Measurements from ENCODE around the gene CSN3.
"Not testable (repeated sequence)": the region's sequence is repeated elsewhere in the genome, so short reads cannot be mapped to it uniquely, and the experiment has no call there.

CSN3 gene

DNA sequence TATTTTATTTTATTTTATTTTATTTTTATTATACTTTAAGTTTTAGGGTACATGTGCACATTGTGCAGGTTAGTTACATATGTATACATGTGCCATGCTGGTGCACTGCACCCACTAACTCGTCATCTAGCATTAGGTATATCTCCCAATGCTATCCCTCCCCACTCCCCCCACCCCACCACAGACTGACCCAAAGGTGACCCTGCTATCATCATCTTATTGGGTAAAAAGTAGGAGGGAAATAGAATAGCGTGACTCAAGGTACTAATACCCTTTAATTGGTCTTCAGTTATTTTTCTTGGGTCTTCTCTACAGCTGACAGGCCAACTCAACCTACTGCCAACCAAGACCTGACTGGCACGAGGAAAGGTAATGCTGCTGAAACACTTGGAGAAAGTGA lies at the start of gene CSN3:
CSN3 (plus strand) TSS at position 301 of the 400 bp plus-strand sequence. CDS start 2,223 bp downstream, outside the sequence.
- DNase-seq = not testable (repeated sequence)

GRCh38 chr4:70192895-70193294 lies 49.5 kb upstream of the CSN3 start:
- no peak for DNase-seq

DNA sequence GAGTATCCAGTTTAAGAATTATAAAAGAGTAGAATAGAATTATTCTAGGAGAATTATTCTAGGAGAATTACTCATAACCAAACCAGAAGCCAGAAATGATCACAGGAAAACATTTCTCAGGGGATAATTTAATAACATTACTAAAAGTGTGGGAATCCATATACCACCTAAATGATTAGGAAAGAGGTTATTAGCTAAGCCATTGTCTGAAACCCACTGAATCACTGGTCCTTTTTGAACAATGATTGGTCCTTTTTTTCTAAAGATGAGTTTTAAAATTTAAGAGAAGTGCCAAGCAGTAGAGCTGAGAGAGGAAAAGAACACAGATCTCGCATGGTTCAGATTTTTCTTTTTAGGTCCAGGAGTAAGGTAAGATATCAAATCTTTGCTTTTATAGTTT lies 47.0 kb upstream of the CSN3 start, which contains the start of gene ODAM:
ODAM (plus strand) TSS at position 301 of the 400 bp plus-strand sequence. CDS start 819 bp downstream, outside the sequence.
- no peak for DNase-seq

- no peak for DNase-seq
These were observed 45.5 kb upstream of the CSN3 start for GRCh38 chr4:70196857-70197256.

- DNase-seq = no peak
These were observed 44.6 kb upstream of the CSN3 start for GRCh38 chr4:70197842-70198241.

- no peak for DNase-seq
These were observed 38.8 kb upstream of the CSN3 start for GRCh38 chr4:70203601-70204000.

DNA sequence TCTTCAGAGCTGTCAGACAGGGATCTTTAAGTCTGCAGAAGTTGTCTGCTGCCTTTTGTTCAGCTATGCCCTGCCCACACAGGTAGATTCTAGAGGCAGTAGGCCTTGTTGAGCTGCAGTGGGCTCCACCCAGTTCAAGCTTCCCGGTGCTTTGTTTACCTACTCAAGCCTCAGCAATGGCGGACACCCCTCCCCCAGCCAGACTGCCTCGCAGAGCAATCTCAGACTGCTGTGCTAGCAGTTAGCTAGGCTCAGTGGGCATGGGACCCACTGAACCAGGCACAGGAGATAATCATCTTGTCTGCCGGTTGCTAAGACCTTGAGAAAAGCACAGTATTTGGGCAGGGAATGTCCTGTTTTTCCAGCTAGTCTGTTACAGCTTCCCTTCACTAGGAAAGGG lies 29.6 kb upstream of the CSN3 start:
- DNase-seq = not testable (repeated sequence)

GRCh38 chr4:70216109-70216508 lies 26.3 kb upstream of the CSN3 start:
- DNase-seq = not testable (repeated sequence)

DNA sequence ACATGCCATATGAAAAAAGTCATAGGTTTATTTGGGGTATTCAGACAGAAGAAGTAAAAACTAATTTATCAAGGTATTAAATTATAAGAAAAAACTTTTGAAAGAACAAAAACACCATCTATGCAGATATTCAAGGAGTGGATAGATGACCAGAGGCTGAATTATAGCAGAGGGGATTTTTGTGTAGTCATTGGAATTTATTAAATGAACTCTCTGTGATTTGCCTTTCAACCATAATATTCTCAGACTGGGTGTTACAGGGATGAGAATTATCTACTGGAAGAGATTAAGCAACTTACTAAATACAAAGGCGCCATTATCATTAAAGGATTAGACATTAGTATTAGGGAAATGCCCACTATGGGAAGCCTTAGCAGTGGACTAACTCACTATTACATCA lies 25.8 kb upstream of the CSN3 start:
- DNase-seq = not testable (repeated sequence)

DNA sequence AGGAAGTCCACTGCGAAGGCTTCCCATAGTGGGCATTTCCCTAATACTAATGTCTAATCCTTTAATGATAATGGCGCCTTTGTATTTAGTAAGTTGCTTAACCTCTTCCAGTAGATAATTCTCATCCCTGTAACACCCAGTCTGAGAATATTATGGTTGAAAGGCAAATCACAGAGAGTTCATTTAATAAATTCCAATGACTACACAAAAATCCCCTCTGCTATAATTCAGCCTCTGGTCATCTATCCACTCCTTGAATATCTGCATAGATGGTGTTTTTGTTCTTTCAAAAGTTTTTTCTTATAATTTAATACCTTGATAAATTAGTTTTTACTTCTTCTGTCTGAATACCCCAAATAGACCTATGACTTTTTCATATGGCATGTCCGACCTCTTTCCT lies 21.0 kb upstream of the CSN3 start:
- DNase-seq = not testable (repeated sequence)

GRCh38 chr4:70221818-70222217 lies 20.6 kb upstream of the CSN3 start:
- DNase-seq = not testable (repeated sequence)

DNA sequence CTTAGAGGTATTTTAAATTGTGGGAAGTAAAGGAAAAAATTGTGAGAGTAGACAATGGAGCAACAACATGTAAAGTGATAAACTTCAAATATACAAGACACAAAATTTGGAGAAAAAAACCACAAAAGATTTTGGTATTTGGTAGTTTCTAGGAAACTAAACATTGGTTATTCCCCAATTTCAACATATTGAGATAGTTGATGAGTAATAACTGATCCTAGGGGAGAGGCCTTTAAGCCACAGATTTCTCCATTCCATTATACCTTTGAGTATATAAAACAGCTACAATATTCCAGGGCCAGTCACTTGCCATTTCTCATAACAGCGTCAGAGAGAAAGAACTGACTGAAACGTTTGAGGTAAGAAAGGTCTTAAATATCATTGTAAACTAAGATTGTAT lies 16.6 kb upstream of the CSN3 start, which contains the start of gene FDCSP:
FDCSP (plus strand) TSS at position 301 of the 400 bp plus-strand sequence. CDS start 5,071 bp downstream, outside the sequence.
- no peak for DNase-seq

DNA sequence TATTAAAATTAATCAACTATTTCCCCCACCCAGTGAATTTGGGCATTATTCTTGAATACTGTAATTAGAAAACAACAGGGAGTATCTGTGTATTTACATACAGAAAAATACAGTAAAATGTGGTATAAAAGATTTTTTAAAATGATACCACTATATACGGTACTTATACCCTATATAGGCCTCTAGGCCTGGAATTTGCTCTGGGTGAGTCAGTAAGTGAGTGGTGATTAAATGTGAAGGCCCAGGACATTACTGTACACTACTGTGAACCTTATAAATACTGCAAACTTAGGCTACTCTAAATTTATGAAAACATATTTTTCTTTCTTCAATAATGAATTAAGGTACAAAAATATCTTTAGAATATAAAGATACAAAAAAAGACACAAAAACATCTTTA lies 6.3 kb upstream of the CSN3 start:
- no peak for DNase-seq

GRCh38 chr4:70239131-70239883 lies 3.1 kb upstream of the CSN3 start:
- DNase-seq = no peak

DNA sequence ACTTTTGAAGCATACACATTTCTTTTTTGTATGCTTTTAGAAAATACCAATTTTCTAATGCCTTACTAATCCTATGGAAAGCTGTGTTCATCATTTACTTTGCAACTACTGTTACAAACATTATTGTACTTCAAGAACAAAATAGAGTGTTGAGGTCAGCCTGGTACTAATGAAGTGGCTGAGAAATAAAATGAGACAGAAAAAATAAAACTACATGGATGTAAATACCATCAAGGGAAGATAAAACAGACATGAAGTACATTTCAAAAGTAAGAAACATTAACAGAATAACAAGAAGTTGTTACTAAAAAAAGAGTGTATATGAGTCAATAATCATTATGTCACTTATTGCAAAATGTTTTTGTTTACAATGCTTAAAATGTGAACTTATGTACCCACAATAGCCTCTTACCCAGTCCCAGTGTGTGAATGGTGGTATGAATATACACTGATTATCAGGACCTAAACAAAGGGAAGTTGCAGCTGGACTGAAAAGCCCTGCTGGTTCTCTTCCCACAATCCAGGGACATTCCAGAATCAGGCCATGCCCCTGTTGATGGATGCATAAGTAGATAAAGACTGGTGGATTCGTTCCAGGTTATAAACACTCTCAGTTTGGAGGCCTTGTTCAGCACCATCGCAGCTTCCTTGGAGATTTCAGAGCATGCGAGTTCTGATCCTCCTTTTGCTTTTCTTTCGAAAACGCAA lies 2.4 kb upstream of the CSN3 start:
- DNase-seq = no peak

DNA sequence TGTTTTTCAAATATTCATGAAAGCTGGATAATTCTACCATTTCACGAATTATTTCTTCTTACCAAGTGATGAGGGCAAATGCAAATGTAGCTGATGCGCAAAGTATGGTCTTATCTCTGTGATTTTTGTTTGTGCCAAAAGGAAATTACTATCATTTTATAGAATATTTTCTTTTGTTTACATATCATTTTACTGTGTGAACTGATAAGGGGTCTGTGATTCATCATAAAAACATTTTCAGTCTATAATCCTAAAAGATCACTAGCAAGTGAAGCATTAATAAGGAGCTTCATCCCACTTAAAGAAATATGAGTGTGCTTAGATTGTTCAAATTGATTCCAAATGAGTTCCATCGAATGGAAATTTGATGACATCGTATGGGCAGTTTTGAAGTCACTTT lies 694 bp downstream of the CSN3 start:
- no peak for DNase-seq

GRCh38 chr4:70251250-70251944 lies 9.0 kb downstream of the CSN3 start:
- DNase-seq = no peak

- DNase-seq = no peak
These were observed 9.5 kb downstream of the CSN3 start for GRCh38 chr4:70251945-70252277.

DNA sequence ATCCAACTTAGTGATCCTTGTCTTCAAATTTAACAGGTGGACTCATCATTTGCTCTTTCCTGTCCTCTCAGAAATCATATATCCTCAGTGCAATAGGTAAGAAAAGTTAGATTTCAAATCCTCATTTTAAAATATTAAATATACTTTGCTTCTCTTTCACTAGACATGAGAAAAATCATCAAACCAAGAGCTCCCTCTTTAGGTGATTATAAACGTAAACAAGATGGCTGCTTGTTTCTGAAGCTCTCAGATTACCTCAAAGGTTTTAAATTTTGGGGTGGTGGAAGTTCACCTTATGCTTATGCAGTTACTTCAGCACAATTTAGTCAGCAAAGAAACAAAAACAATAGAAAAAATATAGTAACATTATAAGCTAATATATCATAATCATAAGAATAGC lies 27.3 kb downstream of the CSN3 start:
- peak in 1 of 2 experiments; percentile 7 for DNase-seq

- DNase-seq = no peak
These were observed 34.7 kb downstream of the CSN3 start for GRCh38 chr4:70277121-70277520.

- DNase-seq = no peak
These were observed 38.2 kb downstream of the CSN3 start for GRCh38 chr4:70280567-70280966.

DNA sequence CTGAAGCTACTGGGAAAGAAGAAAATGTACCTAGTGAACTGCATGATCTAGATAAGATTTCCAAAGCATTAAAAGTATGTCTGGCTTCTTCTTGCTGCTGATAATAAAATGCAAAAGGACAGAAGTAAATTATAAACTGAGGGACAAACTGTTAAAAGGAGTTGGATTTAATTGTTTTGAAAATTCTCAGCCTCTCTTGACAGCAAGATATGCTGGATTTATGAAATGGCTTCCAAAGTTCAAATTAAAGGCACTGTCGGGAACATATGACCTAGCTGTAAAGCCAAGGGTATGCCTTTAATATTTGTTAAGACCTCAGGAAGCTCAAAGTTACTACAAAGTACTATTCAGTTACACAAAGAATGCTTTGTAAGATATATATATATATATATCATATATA lies 46.3 kb downstream of the CSN3 start:
- DNase-seq = no peak

GRCh38 chr4:70291341-70291740 lies 48.9 kb downstream of the CSN3 start:
- DNase-seq = no peak

GRCh38 chr4:70297576-70297975 lies 55.2 kb downstream of the CSN3 start:
- DNase-seq = no peak

Data from NCI-H2081 (cell line).